ENCODE data around the gene LINC00632.
A peak's percentile ranks its signal among the peaks of the same experiment; 100 is the strongest.

LINC00632 gene

GRCh38 chrX:140765043-140765784 is 55.7 kb downstream of the LINC00632 start:
- DNase-seq: no peak

- peak; percentile 44 for DNase-seq
These were observed 56.6 kb downstream of the LINC00632 start for GRCh38 chrX:140766024-140766611.

- DNase-seq: no peak
These were observed 58.1 kb downstream of the LINC00632 start for GRCh38 chrX:140767646-140768045.

GRCh38 chrX:140775211-140775610 is 65.7 kb downstream of the LINC00632 start:
- DNase-seq: no peak

- DNase-seq: no peak
These were observed 66.8 kb downstream of the LINC00632 start for GRCh38 chrX:140776320-140776719.

GRCh38 chrX:140794642-140795041 is 85.1 kb downstream of the LINC00632 start:
- DNase-seq: no peak

- DNase-seq: no peak
These were observed 89.7 kb downstream of the LINC00632 start for GRCh38 chrX:140799216-140799615.

GRCh38 chrX:140804292-140804691 is 94.7 kb downstream of the LINC00632 start:
- DNase-seq: no peak

- DNase-seq: peak; percentile 27
These were observed 106.3 kb downstream of the LINC00632 start for GRCh38 chrX:140815868-140816267.

- DNase-seq: peak; percentile 11
These were observed 108.4 kb downstream of the LINC00632 start for GRCh38 chrX:140817943-140818342.

GRCh38 chrX:140821280-140821679 is 111.7 kb downstream of the LINC00632 start:
- no peak for DNase-seq

GRCh38 chrX:140822184-140822583 is 112.6 kb downstream of the LINC00632 start:
- DNase-seq: no peak

GRCh38 chrX:140822861-140823260 is 113.3 kb downstream of the LINC00632 start:
- no peak for DNase-seq

- DNase-seq: no peak
These were observed 127.3 kb downstream of the LINC00632 start for GRCh38 chrX:140836874-140837273.
